HEK293 (cell line): Measurements from ENCODE around the gene PGR.

Experiments used
- CTCF ChIA-PET: fragments of 350-600 bp; formaldehyde crosslinking; extraction: SDS; loops from one replicate; lab custom pipeline; 2021; ENCODE audit warnings: antibody characterized with exemption; lab: Yijun Ruan, JAX
- POLR2A ChIA-PET: fragments of 300-600 bp; formaldehyde crosslinking; extraction: SDS; loops from one replicate; lab custom pipeline; 2020; ENCODE audit warnings: antibody characterized with exemption, inconsistent platforms; lab: Yijun Ruan, JAX
- H3K27ac ChIP-seq: fragments of 200-500 bp; sonication (Bioruptor generic); 2 replicates; pipeline ENCODE4 v1.5.1; 2014; ENCODE audit warnings: low read depth, low read length, control low read depth, inconsistent platforms; ENCODE audit errors: extremely low read depth
- H3K36me3 ChIP-seq, 2 experiments: fragments of 200-500 bp in 1 of 2; sonication (Bioruptor generic) in 1 of 2; 1 replicate in 1 of 2; 2 replicates in 1 of 2; pipeline ENCODE4 v1.5.1; 2014 to 2017; ENCODE audit warnings: inconsistent platforms in 2 of 2, low read length in 2 of 2; ENCODE audit not compliant: control insufficient read depth in 2 of 2, insufficient read depth in 1 of 2
- H3K4me1 ChIP-seq: fragments of 200-500 bp; sonication (Bioruptor generic); 2 replicates; pipeline ENCODE4 v1.5.1; 2014; ENCODE audit warnings: mild to moderate bottlenecking, low read length, inconsistent platforms; ENCODE audit not compliant: control insufficient read depth, insufficient read depth
- H3K4me3 ChIP-seq: 2 replicates; pipeline ENCODE4 v1.5.1; 2011; ENCODE audit warnings: low read depth, mild to moderate bottlenecking, control low read depth, low read length, moderate library complexity
- H3K9me3 ChIP-seq: fragments of 200-500 bp; sonication (Bioruptor generic); 2 replicates; pipeline ENCODE4 v1.5.1; 2014; ENCODE audit warnings: low read depth, low read length, inconsistent platforms; ENCODE audit not compliant: control insufficient read depth, insufficient read depth
- BCL11A ChIP-seq: fragments of 450-650 bp; formaldehyde crosslinking; IDR thresholded peaks from 2 replicates; pipeline ENCODE4 v1.5.1; 2016; ENCODE audit warnings: low read depth, missing biosample characterization, missing genetic modification characterization
- BCL11B ChIP-seq: fragments of 450-650 bp; formaldehyde crosslinking; IDR thresholded peaks from 2 replicates; pipeline ENCODE4 v1.5.1; 2016; ENCODE audit warnings: low read depth, missing biosample characterization, missing genetic modification characterization
- GLIS1 ChIP-seq: fragments of 450-650 bp; formaldehyde crosslinking; IDR thresholded peaks from 2 replicates; pipeline ENCODE4 v1.5.1; 2016; ENCODE audit warnings: missing biosample characterization, missing genetic modification characterization
- KLF16 ChIP-seq: fragments of 450-650 bp; formaldehyde crosslinking; IDR thresholded peaks from 2 replicates; pipeline ENCODE4 v1.5.1; 2017; ENCODE audit warnings: missing biosample characterization, missing genetic modification characterization
- OSR2 ChIP-seq: fragments of 450-650 bp; formaldehyde crosslinking; IDR thresholded peaks from 2 replicates; pipeline ENCODE4 v1.5.1; 2016; ENCODE audit warnings: missing biosample characterization, missing genetic modification characterization
- PRDM1 ChIP-seq: fragments of 450-650 bp; formaldehyde crosslinking; IDR thresholded peaks from 2 replicates; pipeline ENCODE4; 2016; ENCODE audit warnings: missing biosample characterization, missing genetic modification characterization
- SP7 ChIP-seq: fragments of 450-650 bp; formaldehyde crosslinking; IDR thresholded peaks from 2 replicates; pipeline ENCODE4 v1.5.1; 2016; ENCODE audit warnings: missing biosample characterization, missing genetic modification characterization
- TCF7L2 ChIP-seq: IDR thresholded peaks from 2 replicates; pipeline ENCODE4 v1.6.1; 2011; ENCODE audit warnings: low read depth, mild to moderate bottlenecking, inconsistent platforms, low read length, moderate library complexity, borderline replicate concordance
- TRIM28 ChIP-seq: IDR thresholded peaks from 2 replicates; pipeline ENCODE4 v1.6.1; 2011; ENCODE audit warnings: low read length, control low read depth, borderline replicate concordance
- WT1 ChIP-seq: fragments of 450-650 bp; formaldehyde crosslinking; IDR thresholded peaks from 2 replicates; pipeline ENCODE4 v1.5.1; 2016; ENCODE audit warnings: missing biosample characterization, missing genetic modification characterization
- ZNF2 ChIP-seq: fragments of 450-650 bp; formaldehyde crosslinking; IDR thresholded peaks from 2 replicates; pipeline ENCODE4 v1.5.1; 2016; ENCODE audit warnings: missing biosample characterization, missing genetic modification characterization
- ZNF221 ChIP-seq: fragments of 450-650 bp; formaldehyde crosslinking; IDR thresholded peaks from 2 replicates; pipeline ENCODE4 v1.5.1; 2017; ENCODE audit warnings: missing biosample characterization, missing genetic modification characterization, borderline replicate concordance
- ZNF274 ChIP-seq, 2 experiments: fragments of 200-500 bp in 1 of 2; fragments of 450-650 bp in 1 of 2; sonication (Bioruptor generic) in 1 of 2; formaldehyde crosslinking in 1 of 2; IDR thresholded peaks; 2 replicates each; pipeline versions ENCODE4 v1.5.1 to v1.6.1; 2014 to 2016; ENCODE audit warnings: borderline replicate concordance in 1 of 2, inconsistent platforms in 1 of 2, low read length in 1 of 2, missing biosample characterization in 1 of 2, missing genetic modification characterization in 1 of 2
- ZNF354C ChIP-seq: fragments of 450-650 bp; formaldehyde crosslinking; IDR thresholded peaks from 2 replicates; pipeline ENCODE4 v1.5.1; 2016; ENCODE audit warnings: missing biosample characterization, missing genetic modification characterization, low read depth, borderline replicate concordance
- ZNF510 ChIP-seq: fragments of 450-650 bp; formaldehyde crosslinking; IDR thresholded peaks from 2 replicates; pipeline ENCODE4 v1.5.1; 2018; ENCODE audit warnings: mild to moderate bottlenecking, missing genetic modification characterization, missing biosample characterization; ENCODE audit not compliant: insufficient replicate concordance
- ZNF654 ChIP-seq: fragments of 450-650 bp; formaldehyde crosslinking; IDR thresholded peaks from 2 replicates; pipeline ENCODE4 v1.5.1; 2016; ENCODE audit warnings: low read depth, missing biosample characterization, missing genetic modification characterization
- TF ChIP-seq, protein P1 (sequence below): fragments of 450-650 bp; formaldehyde crosslinking; IDR thresholded peaks from 2 replicates; pipeline ENCODE4 v1.5.1; 2016; ENCODE audit warnings: missing biosample characterization, missing genetic modification characterization
- TF ChIP-seq, protein P2 (sequence below): fragments of 450-650 bp; formaldehyde crosslinking; IDR thresholded peaks from 2 replicates; pipeline ENCODE4 v1.5.1; 2016; ENCODE audit warnings: missing biosample characterization, missing genetic modification characterization, low read depth
- TF ChIP-seq, protein P3 (sequence below): fragments of 450-650 bp; formaldehyde crosslinking; IDR thresholded peaks from 2 replicates; pipeline ENCODE4 v1.5.1; 2017; ENCODE audit warnings: missing biosample characterization, missing genetic modification characterization
- TF ChIP-seq, protein P4 (sequence below): fragments of 450-650 bp; formaldehyde crosslinking; IDR thresholded peaks from 2 replicates; pipeline ENCODE4 v1.5.1; 2016; ENCODE audit warnings: missing biosample characterization, missing genetic modification characterization
- TF ChIP-seq, protein P5 (sequence below): fragments of 450-650 bp; formaldehyde crosslinking; IDR thresholded peaks from 2 replicates; pipeline ENCODE4 v1.5.1; 2016; ENCODE audit warnings: missing biosample characterization, missing genetic modification characterization

Gene PGR

DNA sequence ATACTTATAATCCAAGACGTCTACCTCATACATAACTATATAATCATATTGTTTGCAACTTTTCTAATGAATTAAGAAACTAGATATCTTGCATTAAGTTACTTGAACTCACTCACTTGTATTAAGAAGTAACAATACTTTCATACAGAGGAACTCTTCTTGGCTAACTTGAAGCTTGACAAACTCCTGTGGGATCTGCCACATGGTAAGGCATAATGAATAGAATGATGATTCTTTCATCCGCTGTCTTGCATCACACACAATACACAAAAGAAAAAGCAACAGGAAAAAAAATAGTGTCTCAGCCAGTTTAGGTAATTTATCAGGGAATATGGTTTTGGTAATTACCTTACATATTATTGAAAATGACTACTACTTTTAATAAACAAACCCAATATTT, 79.8 kb downstream of the PGR start (continued):
- TF ChIP-seq, protein P1, sequence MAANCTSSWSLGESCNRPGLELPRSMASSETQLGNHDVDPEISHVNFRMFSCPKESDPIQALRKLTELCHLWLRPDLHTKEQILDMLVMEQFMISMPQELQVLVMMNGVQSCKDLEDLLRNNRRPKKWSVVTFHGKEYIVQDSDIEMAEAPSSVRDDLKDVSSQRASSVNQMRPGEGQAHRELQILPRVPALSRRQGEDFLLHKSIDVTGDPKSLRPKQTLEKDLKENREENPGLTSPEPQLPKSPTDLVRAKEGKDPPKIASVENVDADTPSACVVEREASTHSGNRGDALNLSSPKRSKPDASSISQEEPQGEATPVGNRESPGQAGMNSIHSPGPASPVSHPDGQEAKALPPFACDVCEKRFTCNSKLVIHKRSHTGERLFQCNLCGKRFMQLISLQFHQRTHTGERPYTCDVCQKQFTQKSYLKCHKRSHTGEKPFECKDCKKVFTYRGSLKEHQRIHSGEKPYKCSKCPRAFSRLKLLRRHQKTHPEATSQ = no peak
- TF ChIP-seq ZNF654 (tag by site-specific recombination) = no peak
- TF ChIP-seq ZNF274 (IDR thresholded peaks at IDR 0.05; ENCODE audit: low read length) = no peak
- no peak for TF ChIP-seq ZNF274 (tag by site-specific recombination; IDR thresholded peaks at IDR 0.05; ENCODE audit: borderline replicate concordance)
- TF ChIP-seq, protein P2, sequence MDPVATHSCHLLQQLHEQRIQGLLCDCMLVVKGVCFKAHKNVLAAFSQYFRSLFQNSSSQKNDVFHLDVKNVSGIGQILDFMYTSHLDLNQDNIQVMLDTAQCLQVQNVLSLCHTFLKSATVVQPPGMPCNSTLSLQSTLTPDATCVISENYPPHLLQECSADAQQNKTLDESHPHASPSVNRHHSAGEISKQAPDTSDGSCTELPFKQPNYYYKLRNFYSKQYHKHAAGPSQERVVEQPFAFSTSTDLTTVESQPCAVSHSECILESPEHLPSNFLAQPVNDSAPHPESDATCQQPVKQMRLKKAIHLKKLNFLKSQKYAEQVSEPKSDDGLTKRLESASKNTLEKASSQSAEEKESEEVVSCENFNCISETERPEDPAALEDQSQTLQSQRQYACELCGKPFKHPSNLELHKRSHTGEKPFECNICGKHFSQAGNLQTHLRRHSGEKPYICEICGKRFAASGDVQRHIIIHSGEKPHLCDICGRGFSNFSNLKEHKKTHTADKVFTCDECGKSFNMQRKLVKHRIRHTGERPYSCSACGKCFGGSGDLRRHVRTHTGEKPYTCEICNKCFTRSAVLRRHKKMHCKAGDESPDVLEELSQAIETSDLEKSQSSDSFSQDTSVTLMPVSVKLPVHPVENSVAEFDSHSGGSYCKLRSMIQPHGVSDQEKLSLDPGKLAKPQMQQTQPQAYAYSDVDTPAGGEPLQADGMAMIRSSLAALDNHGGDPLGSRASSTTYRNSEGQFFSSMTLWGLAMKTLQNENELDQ (tag by site-specific recombination) = no peak
- TF ChIP-seq, all 188 proteins: peak for 0

DNA sequence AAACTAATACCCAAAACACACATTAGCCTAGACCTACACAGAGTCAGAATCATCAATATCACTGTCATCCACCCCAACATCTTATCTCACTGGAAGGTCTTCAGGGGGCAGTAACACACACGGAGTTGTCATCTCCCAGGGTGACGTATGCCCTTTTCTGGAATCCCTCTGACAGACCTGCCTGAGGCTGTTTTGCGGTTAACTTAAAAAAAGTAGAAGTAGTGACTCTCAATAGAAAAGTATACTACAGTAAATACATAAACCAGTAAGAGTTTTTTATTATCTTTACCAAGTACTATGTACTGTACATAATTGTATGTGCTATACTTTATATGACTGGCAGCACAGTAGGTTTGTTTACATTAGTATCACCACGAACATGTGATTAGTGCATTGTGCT, 80.5 kb downstream of the PGR start:
- Histone ChIP-seq H3K9me3 (no peaks in the 10 kb centered on the region), H3K4me1 (no peaks in the 10 kb centered on the region)

DNA sequence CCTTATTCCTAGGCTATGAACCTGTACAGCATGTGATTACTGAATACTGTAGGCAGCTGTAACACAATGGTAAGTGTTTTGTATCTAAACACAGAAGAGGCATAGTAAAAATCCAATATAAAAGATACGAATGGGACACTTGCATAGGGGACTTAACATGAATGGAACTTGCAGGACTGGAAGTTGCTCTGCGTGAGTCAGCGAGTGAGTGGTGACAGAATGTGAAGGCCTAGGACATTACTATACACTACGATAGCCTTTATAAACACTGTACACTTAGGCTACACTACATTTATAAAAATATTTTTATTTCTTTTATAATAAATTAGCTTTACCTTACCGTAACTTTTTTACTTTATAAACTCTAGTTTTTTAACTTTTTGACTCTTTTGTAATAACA, 81.1 kb downstream of the PGR start:
- Histone ChIP-seq H3K4me3 (no peak overlapping the region), H3K9me3 (no peaks in the 10 kb centered on the region), H3K4me1 (no peaks in the 10 kb centered on the region), H3K27ac (no peak overlapping the region), H3K36me3 (no peaks in the 10 kb centered on the region)
- CTCF ChIA-PET = no interaction called here
- POLR2A ChIA-PET = no interaction called here
- no peak for TF ChIP-seq KLF16

More for the DNA sequence above, 80.5 kb downstream of the PGR start:
- POLR2A ChIA-PET = no interaction called here
- Histone ChIP-seq H3K36me3 (no peaks in the 10 kb centered on the region), H3K4me3 (no peak overlapping the region), H3K27ac (no peak overlapping the region)
- CTCF ChIA-PET = no interaction called here
- TF ChIP-seq OSR2 (tag by site-specific recombination) (peak; percentile 35; the same call in 1 of the 2 replicates), TRIM28 (peak; percentile 29; the same call in 1 of the 2 replicates), ZNF2 (tag by site-specific recombination) (no peak), SP7 (tag by site-specific recombination) (0 out of 2 replicates have a peak, but pooled peaks have one; percentile 25), GLIS1 (peak; percentile 75), ZNF221 (no peak), TCF7L2 (0 out of 2 replicates have a peak, but pooled peaks have one; percentile 15)
- TF ChIP-seq, protein P3, sequence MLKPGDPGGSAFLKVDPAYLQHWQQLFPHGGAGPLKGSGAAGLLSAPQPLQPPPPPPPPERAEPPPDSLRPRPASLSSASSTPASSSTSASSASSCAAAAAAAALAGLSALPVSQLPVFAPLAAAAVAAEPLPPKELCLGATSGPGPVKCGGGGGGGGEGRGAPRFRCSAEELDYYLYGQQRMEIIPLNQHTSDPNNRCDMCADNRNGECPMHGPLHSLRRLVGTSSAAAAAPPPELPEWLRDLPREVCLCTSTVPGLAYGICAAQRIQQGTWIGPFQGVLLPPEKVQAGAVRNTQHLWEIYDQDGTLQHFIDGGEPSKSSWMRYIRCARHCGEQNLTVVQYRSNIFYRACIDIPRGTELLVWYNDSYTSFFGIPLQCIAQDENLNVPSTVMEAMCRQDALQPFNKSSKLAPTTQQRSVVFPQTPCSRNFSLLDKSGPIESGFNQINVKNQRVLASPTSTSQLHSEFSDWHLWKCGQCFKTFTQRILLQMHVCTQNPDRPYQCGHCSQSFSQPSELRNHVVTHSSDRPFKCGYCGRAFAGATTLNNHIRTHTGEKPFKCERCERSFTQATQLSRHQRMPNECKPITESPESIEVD (tag by site-specific recombination) = peak; percentile 64

DNA sequence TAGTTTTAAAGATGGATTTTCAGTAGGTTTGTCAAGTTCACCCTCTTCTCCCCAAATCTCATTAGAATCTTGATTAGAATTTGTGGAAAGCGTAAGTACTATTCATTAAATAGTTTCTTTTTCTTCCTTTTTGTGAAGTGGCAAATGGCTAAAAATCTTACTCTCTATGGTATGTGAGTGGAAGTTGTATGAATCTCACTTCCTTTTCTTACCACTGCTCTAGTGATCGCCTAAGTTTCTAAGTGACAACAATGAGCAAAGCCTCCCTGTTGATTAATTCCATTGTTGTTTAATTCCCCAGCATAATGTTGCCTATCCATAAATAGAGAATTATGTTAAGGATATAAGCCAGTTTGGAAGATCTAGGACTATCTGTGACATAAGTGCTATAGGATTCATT, 82.7 kb downstream of the PGR start:
- no peaks in the 10 kb centered on the region for H3K9me3 ChIP-seq
- no peaks in the 10 kb centered on the region for H3K4me1 ChIP-seq
- H3K36me3 ChIP-seq = no peaks in the 10 kb centered on the region
- CTCF ChIA-PET = interaction anchor here (0.5 to 0.8 kb wide), 3 partner anchors 17 to 54 kb away, joined by 3 to 4 read pairs (median 3); no protein-coding TSS in a partner anchor
- no peak overlapping the region for H3K27ac ChIP-seq
- H3K4me3 ChIP-seq = no peak overlapping the region
- POLR2A ChIA-PET = no interaction called here
- TF ChIP-seq, protein P4, sequence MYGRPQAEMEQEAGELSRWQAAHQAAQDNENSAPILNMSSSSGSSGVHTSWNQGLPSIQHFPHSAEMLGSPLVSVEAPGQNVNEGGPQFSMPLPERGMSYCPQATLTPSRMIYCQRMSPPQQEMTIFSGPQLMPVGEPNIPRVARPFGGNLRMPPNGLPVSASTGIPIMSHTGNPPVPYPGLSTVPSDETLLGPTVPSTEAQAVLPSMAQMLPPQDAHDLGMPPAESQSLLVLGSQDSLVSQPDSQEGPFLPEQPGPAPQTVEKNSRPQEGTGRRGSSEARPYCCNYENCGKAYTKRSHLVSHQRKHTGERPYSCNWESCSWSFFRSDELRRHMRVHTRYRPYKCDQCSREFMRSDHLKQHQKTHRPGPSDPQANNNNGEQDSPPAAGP (tag by site-specific recombination) = no peak
- TF ChIP-seq PRDM1 (tag by site-specific recombination) (no peak), BCL11A (tag by site-specific recombination) (no peak), WT1 (no peak), ZNF510 (tag by site-specific recombination) (no peak), BCL11B (no peak), ZNF354C (tag by site-specific recombination) (no peak)
- TF ChIP-seq, protein P5, sequence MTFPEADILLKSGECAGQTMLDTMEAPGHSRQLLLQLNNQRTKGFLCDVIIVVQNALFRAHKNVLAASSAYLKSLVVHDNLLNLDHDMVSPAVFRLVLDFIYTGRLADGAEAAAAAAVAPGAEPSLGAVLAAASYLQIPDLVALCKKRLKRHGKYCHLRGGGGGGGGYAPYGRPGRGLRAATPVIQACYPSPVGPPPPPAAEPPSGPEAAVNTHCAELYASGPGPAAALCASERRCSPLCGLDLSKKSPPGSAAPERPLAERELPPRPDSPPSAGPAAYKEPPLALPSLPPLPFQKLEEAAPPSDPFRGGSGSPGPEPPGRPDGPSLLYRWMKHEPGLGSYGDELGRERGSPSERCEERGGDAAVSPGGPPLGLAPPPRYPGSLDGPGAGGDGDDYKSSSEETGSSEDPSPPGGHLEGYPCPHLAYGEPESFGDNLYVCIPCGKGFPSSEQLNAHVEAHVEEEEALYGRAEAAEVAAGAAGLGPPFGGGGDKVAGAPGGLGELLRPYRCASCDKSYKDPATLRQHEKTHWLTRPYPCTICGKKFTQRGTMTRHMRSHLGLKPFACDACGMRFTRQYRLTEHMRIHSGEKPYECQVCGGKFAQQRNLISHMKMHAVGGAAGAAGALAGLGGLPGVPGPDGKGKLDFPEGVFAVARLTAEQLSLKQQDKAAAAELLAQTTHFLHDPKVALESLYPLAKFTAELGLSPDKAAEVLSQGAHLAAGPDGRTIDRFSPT = no peak
